Activated naive CD4-positive, alpha-beta T cell treated with anti-CD3 and anti-CD28 coated beads, Interleukin-2, amount 10 ng/mL, durations not matched to agents 7 days and 5 days (primary cell): ENCODE measurements around the gene CD46.
A peak's percentile ranks its signal among the peaks of the same experiment; 100 is the strongest.

Source experiments
- CTCF ChIA-PET: fragments of 350-600 bp; sonication (Branson Sonifier 250); formaldehyde crosslinking; loops from one replicate; lab custom pipeline; 2021; ENCODE audit warnings: antibody characterized with exemption; lab: Charles Lee
- DNase-seq: peaks from one replicate; pipeline ENCODE4 v3.0.0-alpha.2; 2020
- H3K27ac Mint-ChIP-seq: one replicate; pipeline ENCODE4 v1.8.0; 2021; ENCODE audit warnings: mild to moderate bottlenecking, moderate library complexity, mixed read lengths
- H3K27me3 Mint-ChIP-seq: one replicate; pipeline ENCODE4 v1.8.0; 2021; ENCODE audit warnings: mild to moderate bottlenecking, mixed read lengths
- H3K36me3 Mint-ChIP-seq: one replicate; pipeline ENCODE4 v1.8.0; 2021; ENCODE audit warnings: mixed read lengths
- H3K4me1 Mint-ChIP-seq: one replicate; pipeline ENCODE4 v1.8.0; 2021; ENCODE audit warnings: mixed read lengths
- H3K4me3 Mint-ChIP-seq: one replicate; pipeline ENCODE4 v1.8.0; 2021; ENCODE audit warnings: mild to moderate bottlenecking, moderate library complexity, mixed read lengths
- H3K9me3 Mint-ChIP-seq: one replicate; pipeline ENCODE4 v1.8.0; 2021; ENCODE audit warnings: mixed read lengths

CD46 gene

DNA sequence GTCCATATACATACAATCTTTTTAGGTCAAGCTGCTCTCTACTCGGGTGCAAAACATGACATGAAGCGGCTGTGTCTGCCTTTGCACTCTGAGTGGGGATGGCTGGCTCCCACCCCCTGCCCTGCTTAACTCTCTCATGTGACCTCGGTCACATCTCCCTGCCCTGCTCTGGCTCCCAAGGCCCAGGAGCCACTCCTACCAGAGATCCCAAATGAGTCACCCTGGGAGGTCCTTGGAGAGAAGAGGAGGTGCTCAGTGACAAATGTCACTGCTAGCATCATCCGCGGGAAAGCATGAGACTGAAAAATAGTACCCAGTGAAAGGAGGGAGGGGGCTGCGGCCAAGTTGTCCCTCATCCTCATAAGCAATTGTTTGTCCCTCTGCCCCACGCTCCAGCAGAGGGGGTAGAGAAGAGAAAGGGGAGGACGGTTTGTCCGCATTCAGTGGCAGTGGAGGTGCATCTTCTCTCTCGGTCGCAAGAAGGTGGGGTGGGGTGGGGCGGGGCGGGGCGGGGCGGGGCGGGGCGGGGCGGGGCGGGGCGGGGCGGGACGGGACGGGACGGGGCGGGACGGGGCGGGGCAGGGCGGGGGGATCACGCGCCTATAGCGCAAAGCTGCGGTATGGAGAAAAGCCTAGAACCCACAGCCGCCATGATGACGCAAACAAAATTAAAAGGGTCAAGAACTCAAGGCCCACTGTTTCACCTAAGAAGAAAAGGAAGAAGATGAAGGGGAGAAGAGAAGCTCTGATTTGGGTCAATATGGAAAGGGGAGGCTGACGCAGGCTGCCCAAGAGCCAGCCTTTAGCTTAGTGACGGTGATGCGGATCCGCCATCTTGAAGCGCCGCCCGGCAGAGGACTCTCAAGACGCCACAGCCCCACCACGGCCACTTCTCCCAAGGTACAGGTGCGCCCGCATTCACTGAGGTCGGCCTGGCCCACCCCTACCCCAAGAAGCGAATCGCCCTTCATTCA is 66.2 kb downstream of the CD46 start:
- Mint-ChIP-seq H3K4me3 (no peak overlapping the region), H3K36me3 (peaks cover 63% of the 10 kb centered on the region), H3K27me3 (no peaks in the 10 kb centered on the region)

DNA sequence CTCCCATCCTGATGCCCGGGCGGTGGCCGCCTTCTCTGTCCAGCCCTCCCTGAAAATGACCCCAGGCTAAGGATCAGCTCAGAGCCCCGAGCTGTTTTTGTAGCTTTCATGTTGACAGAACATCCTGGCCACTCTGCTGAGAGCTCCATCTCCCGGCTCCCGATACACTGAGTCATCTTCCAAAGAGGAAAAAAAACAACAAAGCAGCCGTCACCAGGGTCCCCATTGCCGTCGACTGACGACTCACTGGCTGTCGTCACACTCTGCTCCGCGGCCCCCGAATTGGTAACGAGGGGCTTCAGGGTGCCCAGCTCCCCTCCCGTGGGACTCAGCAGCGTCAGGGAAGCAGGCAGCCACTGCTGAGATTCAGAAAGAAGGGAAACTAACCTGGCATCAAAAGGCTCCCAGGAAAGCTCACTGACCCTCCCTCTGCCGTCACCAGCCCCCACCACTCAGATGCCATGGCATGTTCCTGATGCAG is 67.2 kb downstream of the CD46 start:
- DNase-seq: no peak
- Mint-ChIP-seq H3K36me3 (peaks cover 60% of the 10 kb centered on the region), H3K27me3 (peaks cover 4% of the 10 kb centered on the region), H3K9me3 (peaks cover 2% of the 10 kb centered on the region), H3K27ac (no peak overlapping the region), H3K4me1 (peaks cover 49% of the 10 kb centered on the region), H3K4me3 (no peak overlapping the region)
- CTCF ChIA-PET: interaction anchor here (0.6 to 2.3 kb wide), 5 partner anchors 22 to 144 kb away, joined by 3 to 6 read pairs (median 3); no protein-coding TSS in a partner anchor

More for the DNA sequence above, 66.2 kb downstream of the CD46 start:
- peaks cover 40% of the 10 kb centered on the region for H3K4me1 Mint-ChIP-seq
- H3K9me3 Mint-ChIP-seq: no peaks in the 10 kb centered on the region
- DNase-seq: no peak
- H3K27ac Mint-ChIP-seq: no peak overlapping the region
- CTCF ChIA-PET: interaction anchor here (1.4 to 2.3 kb wide), 3 partner anchors 50 to 67 kb away, joined by 3 to 6 read pairs (median 6); no protein-coding TSS in a partner anchor

DNA sequence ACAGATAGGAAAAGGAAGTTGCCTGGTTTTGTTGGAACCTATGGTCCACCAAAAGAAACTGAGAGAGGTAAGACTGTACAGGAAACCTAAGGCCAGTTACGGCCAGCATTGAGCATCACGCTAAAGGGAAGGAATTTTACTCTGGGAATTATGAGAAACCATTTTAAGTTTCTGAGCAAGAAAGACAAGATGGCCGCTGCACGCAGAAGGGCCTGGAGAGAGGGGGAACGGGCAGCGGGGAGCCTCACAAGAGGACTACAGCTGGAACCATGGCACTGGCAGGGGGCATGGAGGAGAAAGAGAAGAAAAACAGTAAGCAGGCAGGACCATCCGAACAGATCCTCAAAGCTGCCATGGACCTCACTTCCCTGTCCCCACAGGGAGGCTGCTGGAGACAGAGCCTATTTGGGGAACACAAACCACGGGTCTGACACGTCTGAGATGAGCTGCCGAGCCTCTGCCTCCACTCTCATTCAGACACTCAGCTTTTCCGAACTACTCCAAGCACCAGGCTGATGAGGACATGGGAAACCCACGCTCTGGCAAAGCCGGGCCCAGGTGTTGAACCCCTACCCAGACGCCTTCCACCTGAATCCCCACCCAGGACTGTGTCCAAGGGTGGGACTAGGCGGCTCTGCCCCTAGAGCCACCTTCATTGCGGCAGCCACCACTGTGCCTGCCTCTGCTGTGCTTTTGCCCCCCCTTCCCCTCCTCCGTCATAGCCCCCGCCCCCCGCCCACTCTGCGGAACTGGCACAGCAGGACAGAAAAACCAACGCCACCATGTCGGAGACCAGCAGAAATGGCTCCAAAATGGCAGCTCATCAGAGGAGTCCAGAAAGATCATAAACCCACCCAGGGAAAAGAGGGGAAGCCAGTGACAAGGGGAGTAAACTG is 69.0 kb downstream of the CD46 start:
- Mint-ChIP-seq H3K27me3 (peaks cover 6% of the 10 kb centered on the region), H3K36me3 (peaks cover 49% of the 10 kb centered on the region), H3K4me3 (no peak overlapping the region), H3K9me3 (peaks cover 2% of the 10 kb centered on the region), H3K27ac (no peak overlapping the region), H3K4me1 (peaks cover 58% of the 10 kb centered on the region)
- CTCF ChIA-PET: interaction anchor here (0.8 to 1.6 kb wide), 2 partner anchors 17 to 24 kb away, joined by 3 to 5 read pairs; no protein-coding TSS in a partner anchor
- DNase-seq: no peak

DNA sequence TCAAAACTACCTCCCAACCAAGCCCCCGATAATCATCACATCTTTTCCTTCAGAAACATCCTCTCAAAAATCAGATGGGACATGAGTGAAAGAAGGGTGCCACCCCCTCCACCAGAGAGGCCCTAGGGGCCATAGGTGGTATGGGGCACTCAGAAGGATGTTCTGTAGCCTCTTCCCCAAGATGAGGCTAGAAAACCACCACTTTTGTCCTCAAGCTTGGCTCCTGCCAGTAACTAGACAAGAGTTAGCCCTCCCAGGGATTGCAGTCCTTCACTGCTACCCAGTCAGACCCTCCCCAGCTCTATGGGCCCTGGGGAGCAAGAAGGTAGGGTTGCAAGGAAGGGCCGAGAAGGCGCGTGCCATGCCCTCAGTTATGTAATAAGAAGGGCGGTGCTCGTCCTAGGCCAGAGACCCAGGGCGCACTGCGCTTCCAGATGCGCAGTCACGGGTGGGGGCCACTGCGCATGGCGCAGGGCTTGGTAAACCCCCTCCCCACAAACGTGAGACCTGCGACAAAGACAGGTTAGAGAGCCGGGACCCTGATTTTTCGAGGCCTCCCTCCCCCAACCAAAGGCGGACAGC is 69.7 kb downstream of the CD46 start:
- DNase-seq: no peak
- Mint-ChIP-seq H3K27me3 (peaks cover 6% of the 10 kb centered on the region), H3K9me3 (peaks cover 2% of the 10 kb centered on the region), H3K4me3 (no peak overlapping the region), H3K27ac (no peak overlapping the region), H3K36me3 (peaks cover 49% of the 10 kb centered on the region), H3K4me1 (peaks cover 58% of the 10 kb centered on the region)
- CTCF ChIA-PET: interaction anchor here (0.8 to 1.7 kb wide), 3 partner anchors 9 to 24 kb away, joined by 3 to 6 read pairs (median 3); no protein-coding TSS in a partner anchor

DNA sequence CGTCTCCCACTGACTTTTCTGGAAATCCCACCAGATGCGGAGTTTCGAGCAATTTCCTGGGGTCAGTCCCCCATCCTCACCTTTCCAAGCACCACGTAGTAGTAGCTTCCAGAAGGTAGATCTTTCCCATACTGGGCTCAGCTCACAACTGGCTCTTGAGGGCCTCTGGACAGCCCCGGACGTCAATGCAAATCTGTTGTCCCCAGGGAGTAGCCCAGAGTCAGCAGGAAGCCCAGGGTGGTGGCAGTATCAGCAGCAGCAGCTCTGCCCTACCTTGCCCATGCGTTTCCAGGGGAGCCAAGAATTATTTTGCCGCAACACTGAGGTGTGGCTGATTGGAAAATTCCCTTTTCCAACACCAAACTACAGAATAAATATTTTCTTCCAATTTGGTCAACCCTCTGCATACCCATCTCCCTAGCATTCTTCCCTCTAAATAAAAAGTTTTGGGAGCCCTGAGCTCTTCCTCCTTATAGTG is 70.3 kb downstream of the CD46 start:
- CTCF ChIA-PET: interaction anchor here (0.7 to 2.6 kb wide), 6 partner anchors 10 to 63 kb away, joined by 3 to 22 read pairs (median 4); no protein-coding TSS in a partner anchor
- Mint-ChIP-seq H3K4me3 (no peak overlapping the region), H3K36me3 (peaks cover 45% of the 10 kb centered on the region)

DNA sequence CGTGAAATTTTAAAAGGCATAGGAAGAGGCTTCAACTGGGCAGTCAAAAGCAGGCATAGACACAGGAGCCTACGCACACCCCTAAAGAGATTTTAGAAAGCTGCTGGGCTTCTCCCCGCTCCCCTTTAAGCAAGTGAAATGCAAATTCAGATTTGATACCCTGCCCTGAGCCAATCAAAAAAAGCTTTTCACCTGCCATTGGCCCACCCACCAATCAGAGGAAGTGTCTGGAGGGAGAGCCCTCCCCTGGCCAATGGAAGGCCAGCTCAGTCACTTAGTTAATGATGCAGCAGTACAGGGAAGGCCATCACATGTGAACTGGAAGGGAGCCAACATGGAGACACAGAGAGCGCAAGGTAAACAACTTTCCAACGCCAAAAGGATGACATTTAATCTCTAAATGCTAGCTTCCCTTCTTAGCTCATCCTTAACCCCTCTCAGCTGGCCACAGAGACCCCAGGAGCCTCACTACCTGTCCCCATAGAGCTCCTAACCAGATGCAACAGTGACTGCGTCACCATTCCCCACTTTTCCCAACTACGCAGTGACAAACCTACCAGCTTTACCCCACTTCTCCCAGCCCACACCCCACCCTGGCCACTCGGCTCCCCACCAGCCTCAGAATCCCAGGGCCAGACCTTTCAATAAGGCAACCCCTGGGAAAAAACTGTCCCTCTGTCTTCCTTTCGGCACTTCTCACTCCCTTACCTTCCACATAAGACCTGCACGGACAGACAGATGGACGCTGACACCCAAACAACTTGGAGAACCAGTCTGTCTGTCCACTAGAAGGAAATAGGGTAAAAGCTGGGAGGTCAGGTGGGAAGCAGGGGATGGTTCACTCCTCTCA is 71.0 kb downstream of the CD46 start:
- peak overlapping the region; percentile 98 for H3K27ac Mint-ChIP-seq
- peaks cover 64% of the 10 kb centered on the region for H3K4me1 Mint-ChIP-seq
- H3K27me3 Mint-ChIP-seq: peaks cover 6% of the 10 kb centered on the region
- peak; percentile 61 for DNase-seq
- peaks cover 2% of the 10 kb centered on the region for H3K9me3 Mint-ChIP-seq
- H3K4me3 Mint-ChIP-seq: peak overlapping the region; percentile 72
- H3K36me3 Mint-ChIP-seq: peaks cover 39% of the 10 kb centered on the region
- CTCF ChIA-PET: interaction anchor here (0.7 to 2.6 kb wide), 11 partner anchors 10 to 62 kb away, joined by 3 to 22 read pairs (median 6); no protein-coding TSS in a partner anchor

More for the DNA sequence above, 70.3 kb downstream of the CD46 start:
- H3K4me1 Mint-ChIP-seq: peaks cover 59% of the 10 kb centered on the region
- peaks cover 2% of the 10 kb centered on the region for H3K9me3 Mint-ChIP-seq
- H3K27me3 Mint-ChIP-seq: peaks cover 6% of the 10 kb centered on the region
- H3K27ac Mint-ChIP-seq: peak overlapping the region; percentile 98
- no peak for DNase-seq

DNA sequence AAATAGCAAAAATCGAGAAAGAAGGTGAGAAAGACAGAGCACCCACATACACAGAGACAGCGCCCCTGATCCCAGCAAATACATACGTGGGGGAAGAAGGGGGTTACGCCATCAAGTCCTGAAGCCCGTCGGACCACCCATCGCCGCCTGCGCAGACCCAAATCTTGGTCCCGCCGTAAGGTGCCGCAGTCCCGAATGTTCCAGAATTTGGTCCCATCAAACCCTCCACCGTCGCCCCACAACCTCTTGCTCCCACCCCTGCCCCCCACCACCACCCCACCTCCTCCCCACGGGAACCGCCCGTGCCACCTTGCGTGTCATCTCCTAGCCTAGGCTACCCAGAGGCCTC is 71.7 kb downstream of the CD46 start:
- Mint-ChIP-seq H3K4me3 (peak overlapping the region; percentile 72), H3K36me3 (peaks cover 35% of the 10 kb centered on the region), H3K27me3 (peaks cover 6% of the 10 kb centered on the region), H3K9me3 (peaks cover 2% of the 10 kb centered on the region), H3K4me1 (peaks cover 71% of the 10 kb centered on the region), H3K27ac (peak overlapping the region; percentile 98)
- DNase-seq: no peak
- CTCF ChIA-PET: interaction anchor here (0.9 to 2.6 kb wide), 14 partner anchors 9 to 140 kb away, joined by 3 to 22 read pairs (median 6); no protein-coding TSS in a partner anchor

DNA sequence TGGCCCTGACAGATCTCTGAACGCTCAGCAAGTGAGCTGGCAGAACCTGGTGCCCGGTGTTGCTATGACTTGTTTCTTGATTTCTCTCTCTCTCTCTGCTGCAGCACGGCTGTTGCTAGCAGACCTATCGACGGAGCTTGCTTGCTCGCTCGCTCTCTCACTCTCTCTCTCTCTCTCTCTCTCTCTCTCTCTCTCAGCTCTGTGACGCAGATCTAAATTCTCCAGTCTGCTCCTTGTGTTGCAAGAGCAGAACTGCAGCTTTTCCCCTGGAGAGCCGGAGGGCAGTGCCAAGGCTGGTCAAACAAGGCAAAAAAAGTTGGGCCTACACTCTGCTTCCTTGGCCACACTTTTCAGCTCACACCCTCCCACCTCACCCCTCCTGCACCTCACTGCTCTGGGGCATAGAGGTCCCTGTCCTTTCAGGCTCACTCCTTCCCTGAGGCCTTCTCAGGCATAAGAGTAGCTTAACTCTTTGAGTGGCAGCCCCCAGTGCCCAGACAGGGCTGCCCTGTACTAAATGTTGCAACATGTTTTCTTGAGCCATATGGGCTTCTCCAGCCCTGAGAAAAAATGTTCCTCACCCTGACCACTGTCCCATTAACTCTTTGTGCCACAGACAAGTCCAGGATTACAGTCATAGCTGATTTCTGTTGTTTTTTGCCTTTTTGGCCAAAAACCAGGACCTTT is 72.2 kb downstream of the CD46 start:
- Mint-ChIP-seq H3K27me3 (peaks cover 6% of the 10 kb centered on the region), H3K4me3 (peak overlapping the region; percentile 72), H3K9me3 (peaks cover 2% of the 10 kb centered on the region), H3K27ac (peak overlapping the region; percentile 98), H3K36me3 (peaks cover 33% of the 10 kb centered on the region), H3K4me1 (peaks cover 76% of the 10 kb centered on the region)
- DNase-seq: peak; percentile 83
- CTCF ChIA-PET: interaction anchor here (0.8 to 2.6 kb wide), 15 partner anchors 8 to 139 kb away, joined by 3 to 22 read pairs (median 6); no protein-coding TSS in a partner anchor

DNA sequence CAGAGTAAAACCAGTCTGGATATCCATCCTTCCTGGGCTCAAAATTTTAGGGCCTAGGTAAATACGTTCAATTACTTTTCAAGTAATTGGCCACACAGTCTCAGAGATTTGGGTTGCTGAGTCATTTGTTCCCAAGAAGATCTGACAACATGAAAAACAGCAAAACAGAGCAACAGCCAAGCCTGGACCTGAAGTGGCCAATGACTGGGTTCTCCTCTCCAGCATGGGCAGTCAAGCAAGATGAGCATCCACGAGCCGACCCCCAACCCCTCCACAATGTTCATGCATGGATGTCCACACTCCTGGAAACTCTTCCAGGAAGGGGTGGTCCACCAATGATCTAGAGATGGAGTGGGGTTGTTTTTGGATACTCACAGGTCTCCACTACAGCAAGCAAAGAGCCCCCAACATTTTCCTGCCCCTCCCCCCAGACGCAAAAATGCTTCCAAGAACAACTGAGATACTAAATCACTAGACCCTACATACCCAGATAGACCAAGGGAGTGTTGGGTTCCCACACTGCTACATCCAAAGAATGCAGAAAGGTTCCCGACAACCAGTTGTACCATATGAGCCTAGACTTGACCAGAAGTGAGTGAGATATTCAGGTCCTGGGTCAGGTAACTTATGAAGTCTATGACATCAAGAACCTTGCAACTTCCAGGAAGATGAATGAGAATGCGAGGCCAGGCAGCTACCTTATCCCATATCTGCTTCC is 73.0 kb downstream of the CD46 start:
- Mint-ChIP-seq H3K4me3 (peak overlapping the region; percentile 70), H3K36me3 (peaks cover 32% of the 10 kb centered on the region)
- peak; percentile 30 for DNase-seq

DNA sequence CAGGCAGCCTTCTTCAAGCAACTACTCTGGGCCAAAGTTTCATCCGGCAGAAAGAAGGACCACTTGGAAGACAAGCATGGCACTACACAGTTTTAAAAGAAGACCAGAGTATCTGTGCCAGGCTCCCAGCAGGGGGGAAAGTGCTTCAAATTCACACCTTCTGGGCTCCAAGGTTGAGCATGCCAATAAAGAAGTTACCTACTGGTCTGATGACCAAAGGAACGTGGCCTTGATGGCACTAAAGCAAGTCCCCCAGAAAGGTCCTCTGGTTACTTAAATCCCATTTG is 73.5 kb downstream of the CD46 start:
- Mint-ChIP-seq H3K4me1 (peaks cover 83% of the 10 kb centered on the region), H3K27me3 (peaks cover 6% of the 10 kb centered on the region), H3K9me3 (peaks cover 2% of the 10 kb centered on the region)

More for the DNA sequence above, 73.0 kb downstream of the CD46 start:
- CTCF ChIA-PET: interaction anchor here (0.8 to 14.4 kb wide), 14 partner anchors 13 to 64 kb away, joined by 3 to 237 read pairs (median 6); no protein-coding TSS in a partner anchor
- H3K9me3 Mint-ChIP-seq: peaks cover 2% of the 10 kb centered on the region
- H3K27ac Mint-ChIP-seq: peak overlapping the region; percentile 98
- peaks cover 6% of the 10 kb centered on the region for H3K27me3 Mint-ChIP-seq
- peaks cover 81% of the 10 kb centered on the region for H3K4me1 Mint-ChIP-seq

More for the DNA sequence above, 73.5 kb downstream of the CD46 start:
- H3K36me3 Mint-ChIP-seq: peaks cover 31% of the 10 kb centered on the region
- no peak for DNase-seq
- peak overlapping the region; percentile 98 for H3K27ac Mint-ChIP-seq
- CTCF ChIA-PET: interaction anchor here (1.1 to 14.4 kb wide), 6 partner anchors 14 to 137 kb away, joined by 3 to 237 read pairs (median 24); no protein-coding TSS in a partner anchor
- peak overlapping the region; percentile 70 for H3K4me3 Mint-ChIP-seq
